HG03196 (cell line): ENCODE measurements around the gene ROCK2.
"Not testable (repeated sequence)": the region's sequence is repeated elsewhere in the genome, so short reads cannot be mapped to it uniquely, and the experiment has no call there.

Experiments
- ATAC-seq: cut with Tn5 transposase; IDR thresholded peaks from one replicate; pipeline ENCODE4 v1.9.1; 2021; ENCODE audit not compliant: unreplicated experiment

Gene ROCK2

DNA sequence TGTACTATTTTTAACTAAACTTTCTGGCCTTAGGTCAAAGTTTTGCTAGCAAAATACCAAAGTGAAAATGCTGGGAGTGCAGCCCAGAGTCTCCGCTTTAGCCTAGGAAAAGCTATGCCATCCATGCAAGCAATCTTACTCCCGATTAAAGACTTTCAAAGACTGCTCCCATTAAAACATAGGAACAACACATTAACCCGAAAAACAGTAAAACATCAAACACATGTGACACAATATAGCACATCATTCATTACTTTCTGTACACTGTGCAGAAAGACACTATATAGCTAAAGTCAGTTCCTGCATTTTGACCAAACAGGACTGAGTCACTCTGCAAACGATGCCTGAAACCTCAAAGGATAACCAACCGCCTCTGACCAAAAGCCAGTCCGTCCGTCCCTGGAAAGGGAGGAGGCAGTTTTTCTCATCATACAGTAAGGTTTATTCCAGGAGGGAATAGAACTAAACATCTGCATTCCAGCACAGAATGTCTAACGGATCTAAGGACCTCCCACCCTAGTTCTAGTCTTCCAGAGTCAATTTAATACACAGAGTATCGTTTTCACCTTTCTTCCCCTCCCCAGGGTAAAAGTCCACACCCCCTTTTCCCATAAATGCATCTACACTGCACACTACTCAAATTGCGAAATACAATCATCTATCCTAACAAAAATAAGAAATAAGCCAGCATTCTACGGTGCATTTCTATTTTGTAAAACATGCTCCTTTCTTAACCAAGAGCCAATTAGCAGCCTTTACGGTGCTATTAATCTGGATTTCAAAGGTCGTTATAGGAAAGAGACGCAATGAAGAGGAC lies 1.7 kb downstream of the ROCK2 start:
- no peak for ATAC-seq

GRCh38 chr2:11340717-11341116 lies 3.7 kb downstream of the ROCK2 start:
- no peak for ATAC-seq

GRCh38 chr2:11339508-11340083 lies 4.8 kb downstream of the ROCK2 start:
- no peak for ATAC-seq

DNA sequence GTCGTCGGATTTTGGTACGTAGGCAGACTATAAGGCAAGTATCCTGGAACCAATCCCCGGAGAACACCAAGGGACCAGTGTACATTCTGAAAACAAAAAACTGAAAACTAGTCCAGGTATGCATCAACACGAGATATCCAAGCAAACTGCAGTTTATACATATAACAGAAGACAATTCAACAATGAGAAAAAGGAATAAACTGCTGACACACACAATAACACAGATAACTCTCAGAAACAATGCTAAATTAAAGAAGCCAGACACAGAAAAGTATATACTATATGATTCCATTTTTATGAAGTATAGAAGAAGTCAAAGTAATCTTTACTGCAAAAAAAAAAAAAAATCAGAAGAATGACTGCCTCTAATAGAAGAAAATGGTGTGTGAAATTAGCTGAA lies 5.9 kb downstream of the ROCK2 start:
- no peak for ATAC-seq

- no peak for ATAC-seq
Observed at GRCh38 chr2:11337909-11338308, 6.5 kb downstream of the ROCK2 start.

GRCh38 chr2:11336189-11336588 lies 8.2 kb downstream of the ROCK2 start:
- ATAC-seq = no peak

DNA sequence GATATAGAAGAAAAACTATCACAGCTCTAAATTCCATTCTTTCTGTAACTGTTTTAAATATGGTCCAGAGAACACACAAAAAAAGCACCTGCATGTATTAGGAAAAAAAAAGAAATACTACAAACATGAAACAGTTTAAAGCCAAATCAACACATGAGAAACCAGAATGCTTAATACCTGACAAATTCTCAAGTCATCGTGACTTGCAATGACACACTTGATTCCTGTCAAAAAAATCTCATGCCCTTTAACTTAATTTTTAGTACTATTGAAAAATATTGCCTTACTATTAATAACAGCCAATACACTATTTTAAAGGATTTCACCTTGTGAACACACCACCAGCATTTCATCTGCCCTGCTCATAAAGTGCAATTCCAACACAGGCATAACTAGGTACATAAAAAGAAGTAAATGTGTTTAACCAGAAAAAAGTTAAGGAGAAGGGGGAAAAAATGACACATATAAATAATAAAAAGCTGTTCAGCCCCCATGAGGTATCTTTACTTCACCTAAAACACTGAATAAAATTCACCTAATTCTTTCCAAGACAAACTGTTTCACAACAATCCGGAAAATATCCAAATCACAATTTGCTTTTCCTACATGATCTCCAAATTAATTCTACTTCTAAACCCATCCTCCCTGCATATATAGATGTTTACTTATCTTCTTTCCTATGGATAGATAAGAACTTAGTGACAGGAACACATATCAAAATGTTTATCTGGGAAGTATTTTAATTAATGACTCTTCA lies 10.8 kb downstream of the ROCK2 start:
- no peak for ATAC-seq

DNA sequence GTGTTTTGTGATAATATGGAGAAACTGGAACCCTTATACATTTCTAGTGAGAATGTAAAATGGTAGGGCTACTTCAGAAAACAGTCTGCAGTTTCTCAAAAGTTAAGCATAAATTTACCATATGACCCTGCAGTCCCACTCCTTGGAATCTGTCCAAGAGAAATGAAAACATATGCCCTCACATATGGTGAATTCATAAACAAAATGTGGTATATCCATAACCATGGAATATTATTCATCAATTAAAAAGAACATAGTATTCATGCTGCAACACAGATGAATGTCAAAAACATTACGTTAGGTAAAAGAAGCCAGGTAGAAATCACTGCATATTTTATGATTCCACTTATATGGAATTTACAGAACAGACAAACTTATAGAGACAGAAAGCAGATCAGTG lies 11.8 kb downstream of the ROCK2 start:
- no peak for ATAC-seq

GRCh38 chr2:11330457-11331142 lies 13.8 kb downstream of the ROCK2 start:
- ATAC-seq = no peak

GRCh38 chr2:11329776-11330175 lies 14.7 kb downstream of the ROCK2 start:
- ATAC-seq = no peak

GRCh38 chr2:11328522-11328921 lies 15.9 kb downstream of the ROCK2 start:
- ATAC-seq = not testable (repeated sequence)

GRCh38 chr2:11327871-11328270 lies 16.6 kb downstream of the ROCK2 start:
- no peak for ATAC-seq

- ATAC-seq = no peak
Observed at GRCh38 chr2:11326677-11327211, 17.7 kb downstream of the ROCK2 start.

GRCh38 chr2:11325961-11326676 lies 18.3 kb downstream of the ROCK2 start:
- ATAC-seq = no peak

DNA sequence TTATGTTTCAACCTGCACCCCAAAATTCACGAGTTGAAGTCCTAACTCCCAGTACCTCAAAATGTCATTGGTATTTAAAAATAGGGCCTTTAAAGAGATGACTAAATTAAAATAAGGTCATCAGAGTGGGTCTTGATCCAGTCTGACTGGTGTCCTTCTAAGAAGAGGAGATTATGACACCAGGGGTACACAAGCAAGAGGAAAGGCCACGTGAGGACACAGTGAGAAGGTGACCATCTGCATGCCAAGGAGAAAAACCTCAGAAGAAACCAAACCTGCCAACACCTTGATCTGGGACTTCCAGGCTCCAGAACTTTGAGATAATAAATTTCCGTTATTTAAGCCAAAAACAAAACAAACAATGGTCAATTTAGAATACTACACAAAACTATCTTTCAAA lies 22.6 kb downstream of the ROCK2 start:
- no peak for ATAC-seq

DNA sequence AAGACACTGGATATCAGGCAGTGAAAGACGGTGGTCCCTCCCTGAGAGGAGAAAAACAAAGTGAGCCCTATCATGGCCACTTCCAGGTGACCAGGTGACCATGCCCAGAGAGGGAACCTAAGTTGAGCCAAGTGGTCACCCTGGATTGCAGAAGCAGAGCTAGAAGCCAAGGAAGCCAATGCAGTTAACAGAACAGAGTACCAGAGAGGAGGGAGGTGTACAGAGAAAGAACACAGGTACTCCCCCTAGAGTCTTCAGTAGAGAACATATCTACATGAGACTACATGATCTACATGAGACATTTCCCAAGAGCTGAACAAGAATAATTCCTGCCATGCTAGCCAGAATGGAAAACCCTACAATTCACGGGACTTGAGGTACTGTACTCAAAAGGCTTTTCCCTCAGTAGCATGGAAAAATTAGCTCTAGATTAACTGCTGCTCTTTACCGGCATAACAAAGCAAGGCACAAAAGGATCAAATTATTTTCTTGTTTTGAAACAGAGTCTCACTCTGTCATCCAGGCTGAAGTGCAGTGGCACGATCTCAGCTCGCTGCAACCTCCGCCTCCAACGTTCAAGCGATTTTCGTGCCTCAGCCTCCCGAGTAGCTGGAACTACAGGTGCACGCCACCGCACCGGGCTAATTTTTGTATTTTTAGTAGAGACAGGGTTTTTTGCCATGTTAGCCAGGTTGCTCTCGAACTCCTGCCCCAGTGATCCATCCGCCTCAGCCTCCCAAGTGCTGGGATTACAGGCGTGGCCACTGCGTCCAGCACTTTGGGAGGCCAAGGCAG lies 23.5 kb downstream of the ROCK2 start:
- ATAC-seq = no peak

- no peak for ATAC-seq
Observed at GRCh38 chr2:11319939-11320338, 24.5 kb downstream of the ROCK2 start.

DNA sequence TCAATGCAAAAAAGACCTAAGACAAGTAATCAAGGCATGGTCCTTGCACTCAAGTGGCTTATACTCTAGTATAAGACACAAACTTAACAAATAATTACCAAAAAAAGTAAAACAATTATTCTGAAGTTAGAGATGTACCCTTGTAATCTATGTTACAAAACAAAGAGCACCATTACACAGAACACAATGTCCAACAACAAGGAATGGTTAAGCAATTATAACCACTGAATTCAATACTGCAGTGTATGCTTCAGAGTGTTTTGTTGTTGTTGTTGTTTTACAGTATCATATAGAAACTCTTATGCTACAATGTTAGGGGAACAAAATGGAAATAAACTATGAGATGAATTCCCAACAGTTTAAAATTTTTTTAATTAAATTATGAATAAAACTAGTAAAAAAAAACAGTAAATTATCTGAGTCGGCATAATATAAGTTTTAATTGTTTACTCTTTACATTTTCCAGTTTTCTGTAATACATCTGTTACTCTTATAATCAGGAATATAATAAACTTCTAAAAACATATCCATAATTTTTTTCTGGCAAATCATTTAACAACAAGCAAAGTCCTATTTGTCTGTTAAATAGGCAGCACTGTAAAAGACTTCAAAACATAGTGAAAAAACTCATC lies 29.2 kb downstream of the ROCK2 start:
- ATAC-seq = no peak

DNA sequence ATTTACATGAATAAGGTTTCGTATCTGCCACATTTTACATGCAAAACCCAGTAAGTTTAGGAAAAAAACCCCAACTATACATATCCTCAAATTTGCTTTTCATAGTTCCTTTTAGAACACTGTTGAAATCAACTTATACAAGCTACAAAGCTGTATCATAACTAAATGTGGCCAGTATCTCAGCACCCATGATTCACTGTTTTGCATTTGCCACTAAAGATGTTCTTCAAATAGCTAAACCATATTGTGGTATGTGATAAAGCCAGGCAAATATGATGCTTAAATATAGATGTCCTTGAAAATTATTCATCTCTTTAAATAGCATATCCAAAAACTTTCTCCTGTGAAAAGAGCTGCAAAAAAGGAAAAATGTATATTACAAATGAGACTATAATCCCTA lies 29.9 kb downstream of the ROCK2 start:
- no peak for ATAC-seq
